HG03103 (cell line): Measurements from ENCODE around the gene HOXB3.

ENCODE experiments used
- ATAC-seq: cut with Tn5 transposase; IDR thresholded peaks from one replicate; pipeline ENCODE4 v1.9.1; 2021; ENCODE audit warnings: low read depth; ENCODE audit not compliant: unreplicated experiment

The HOXB3 gene

GRCh38 chr17:48626245-48627117 is 36.4 kb upstream of the HOXB3 start, which contains the start of gene HOXB9:
HOXB9 (minus strand) TSS chr17:48626358; CDS start chr17:48626269, 89 bp downstream.
- ATAC-seq = no peak

GRCh38 chr17:48625495-48626244 is 35.6 kb upstream of the HOXB3 start:
- ATAC-seq = no peak

- ATAC-seq = no peak
Measured at GRCh38 chr17:48624544-48625494, 34.8 kb upstream of the HOXB3 start.

- no peak for ATAC-seq
Measured at GRCh38 chr17:48624118-48624517, 34.1 kb upstream of the HOXB3 start.

- ATAC-seq = no peak
Measured at GRCh38 chr17:48623583-48623982, 33.5 kb upstream of the HOXB3 start.

GRCh38 chr17:48622857-48623256 is 32.8 kb upstream of the HOXB3 start:
- ATAC-seq = no peak

DNA sequence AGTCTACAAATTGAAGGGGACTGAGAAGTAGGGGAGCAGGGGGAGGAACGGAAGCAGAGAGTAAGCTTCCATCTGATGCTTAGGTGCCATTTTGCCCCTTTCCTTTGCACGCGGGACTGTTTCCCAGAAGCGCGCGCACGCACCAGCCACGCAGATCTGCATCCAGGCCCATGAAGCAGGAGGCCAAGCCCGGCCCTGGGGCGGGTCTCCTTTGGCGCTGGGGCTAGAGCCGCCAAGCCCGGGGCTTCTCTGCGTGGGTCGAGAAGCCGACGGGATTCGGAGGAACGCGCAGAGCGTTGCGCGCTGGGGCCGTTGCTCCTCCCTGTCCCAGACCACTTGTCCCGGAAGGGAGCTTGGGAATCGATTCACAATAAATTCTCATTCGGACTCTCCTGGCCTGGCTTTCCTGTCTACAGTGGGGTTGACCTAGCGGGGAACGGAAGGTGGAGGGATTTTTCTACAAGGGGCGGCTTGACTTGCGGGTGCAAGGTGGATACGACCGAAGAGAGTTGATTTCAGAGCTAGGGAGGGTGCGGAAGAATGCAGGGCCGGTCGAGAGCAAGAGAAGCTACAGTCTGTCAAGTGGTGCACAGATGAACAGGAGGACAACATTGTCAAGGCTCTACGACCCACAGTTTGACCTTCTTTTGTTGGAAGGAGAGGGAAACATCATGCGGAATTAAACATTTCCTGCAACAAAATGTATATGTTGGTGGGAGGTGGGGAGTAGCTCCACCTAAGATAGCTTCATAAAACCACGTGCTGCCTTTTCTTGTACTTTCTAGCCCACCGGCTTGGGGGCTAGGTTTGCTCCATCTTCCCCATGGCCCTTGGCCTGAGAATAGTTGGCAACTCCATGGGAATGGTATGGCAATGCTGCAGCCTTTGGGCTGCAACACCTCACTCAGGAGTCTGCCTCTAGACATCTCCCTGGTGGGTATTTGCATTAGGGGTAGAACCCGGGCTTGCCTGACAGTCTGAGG is 31.7 kb upstream of the HOXB3 start:
- no peak for ATAC-seq

- no peak for ATAC-seq
Measured at GRCh38 chr17:48620461-48621139, 30.6 kb upstream of the HOXB3 start.

DNA sequence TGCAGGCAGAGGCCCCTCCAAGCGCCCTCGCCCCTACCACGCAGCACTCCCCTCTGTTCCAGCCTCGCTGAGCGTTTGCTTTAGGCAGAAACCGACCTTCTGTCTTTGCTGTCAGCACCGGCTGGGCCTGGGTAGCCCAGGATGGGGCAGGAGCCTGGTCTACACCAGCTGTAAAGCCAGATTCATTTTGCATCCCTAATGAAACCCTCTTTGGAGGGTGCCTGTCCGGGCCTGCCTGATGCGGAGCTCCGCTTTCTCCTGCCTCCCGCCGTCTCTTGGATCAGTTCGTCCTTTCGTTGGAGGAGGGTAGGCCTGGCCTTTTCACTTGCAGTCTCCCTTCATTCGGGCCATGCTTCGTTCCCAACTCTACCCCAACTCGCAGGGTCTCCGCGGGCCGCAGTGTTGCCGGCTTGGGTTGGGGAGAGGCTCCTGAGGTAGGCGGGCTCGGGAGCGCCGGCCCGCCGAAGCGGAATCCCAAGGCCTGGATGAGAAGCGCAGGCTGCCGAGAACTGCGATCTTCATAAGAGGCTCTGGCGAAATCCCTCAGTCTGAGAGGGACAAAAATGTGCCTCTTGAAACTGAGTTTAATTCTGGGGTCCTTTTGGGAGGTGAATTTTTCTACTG is 29.9 kb upstream of the HOXB3 start:
- ATAC-seq = no peak

DNA sequence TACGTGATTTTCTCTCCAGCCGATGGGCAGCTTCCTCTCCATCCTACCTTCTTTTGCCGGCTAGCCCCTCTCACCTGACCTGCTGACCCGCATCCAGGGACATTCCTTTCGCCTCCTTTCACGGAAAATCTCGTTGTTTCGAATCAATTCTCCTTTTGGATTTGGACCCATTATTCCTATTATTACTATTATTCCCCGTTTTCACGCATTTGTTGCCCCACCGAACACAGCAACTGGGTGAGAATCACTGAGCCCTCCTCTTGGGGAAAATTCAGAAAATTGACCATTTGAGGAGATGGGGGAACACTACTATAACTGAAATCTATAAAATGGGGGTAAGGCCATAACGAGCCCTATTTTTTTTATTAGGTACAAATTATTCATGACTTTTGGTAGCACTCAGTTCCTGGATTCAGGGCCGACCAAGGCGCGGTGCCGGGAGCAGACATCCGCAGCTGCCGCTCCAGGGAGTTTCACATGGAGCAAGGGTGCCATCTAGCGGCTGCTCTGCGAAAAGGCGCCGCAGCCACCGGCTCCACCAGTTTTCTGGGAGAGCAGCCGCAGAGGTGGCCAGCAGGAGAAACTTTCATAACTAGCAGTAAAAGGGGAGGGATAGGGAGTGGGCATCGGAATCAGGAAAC is 28.3 kb upstream of the HOXB3 start:
- ATAC-seq = no peak

DNA sequence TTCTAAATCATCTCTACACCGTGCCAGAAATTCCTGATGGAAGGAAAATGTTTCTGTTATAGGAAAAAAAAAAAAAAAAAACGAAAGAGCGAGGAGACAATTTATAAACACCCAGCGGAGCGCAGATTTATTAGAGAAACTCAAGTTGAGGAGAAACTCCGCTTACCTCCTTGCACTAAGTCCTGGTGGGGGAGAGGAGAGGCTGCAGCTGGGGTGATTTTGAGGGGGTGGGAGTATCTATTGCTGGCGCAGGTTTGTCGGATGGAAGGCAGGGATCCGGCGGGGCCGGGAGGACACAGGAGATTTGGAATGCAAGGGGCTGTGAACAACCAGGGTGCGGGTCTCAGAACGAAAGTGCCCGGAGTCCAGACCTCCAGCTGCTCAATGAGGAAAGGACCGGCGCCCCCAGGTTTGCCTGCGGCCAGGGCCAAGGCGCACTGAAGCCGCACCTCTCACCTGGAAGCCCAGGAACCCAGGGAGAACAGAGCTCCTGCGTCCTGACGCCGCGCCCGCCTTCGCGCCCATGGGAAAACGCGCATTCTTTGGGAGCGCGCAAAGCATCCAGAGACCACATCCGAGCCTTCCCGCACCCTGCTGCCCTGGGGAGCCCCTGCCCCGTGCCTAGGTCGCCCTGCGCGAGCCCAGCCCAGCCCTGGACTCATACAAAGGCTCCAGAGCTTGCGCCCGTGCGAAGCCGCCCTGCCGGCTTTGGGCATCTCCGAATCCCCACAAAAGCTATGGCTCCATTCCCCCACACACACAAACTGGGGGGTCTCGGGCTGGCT is 27.6 kb upstream of the HOXB3 start:
- no peak for ATAC-seq

DNA sequence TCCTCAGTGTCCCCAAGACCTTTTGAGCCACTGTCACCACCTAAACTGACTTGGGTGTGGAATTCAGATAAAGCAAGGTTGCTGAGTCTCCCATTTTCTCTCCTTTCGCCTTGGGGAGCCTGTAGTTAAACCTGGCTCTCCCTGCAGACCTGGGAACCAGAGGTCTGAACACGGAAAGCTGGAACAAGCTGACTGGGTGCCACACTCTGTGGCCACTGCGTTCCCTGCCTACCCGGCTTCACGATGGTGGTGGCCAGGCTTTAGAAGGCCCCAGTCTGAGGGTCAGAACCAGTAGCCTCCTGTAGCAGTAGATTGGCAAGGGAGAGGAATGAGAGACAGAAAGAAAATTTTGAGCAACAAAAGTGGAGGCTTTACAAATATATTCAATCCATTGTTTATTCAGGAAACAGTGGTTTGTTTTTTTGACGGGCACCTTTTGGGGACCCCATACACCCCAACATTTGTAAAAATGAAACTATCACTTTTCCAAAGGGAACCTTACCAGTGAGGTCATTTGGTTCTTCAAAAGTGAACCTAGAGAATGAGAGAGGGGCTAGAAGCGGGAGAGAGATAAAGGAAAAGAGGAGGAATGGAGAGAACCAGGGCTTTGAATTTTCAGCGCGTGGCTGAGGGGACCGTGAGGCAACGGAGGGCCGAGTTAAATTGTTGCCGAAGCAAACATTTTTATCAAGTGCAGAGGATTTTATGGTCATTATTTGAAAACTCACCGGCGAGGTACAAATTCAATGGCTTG is 26.9 kb upstream of the HOXB3 start:
- no peak for ATAC-seq

DNA sequence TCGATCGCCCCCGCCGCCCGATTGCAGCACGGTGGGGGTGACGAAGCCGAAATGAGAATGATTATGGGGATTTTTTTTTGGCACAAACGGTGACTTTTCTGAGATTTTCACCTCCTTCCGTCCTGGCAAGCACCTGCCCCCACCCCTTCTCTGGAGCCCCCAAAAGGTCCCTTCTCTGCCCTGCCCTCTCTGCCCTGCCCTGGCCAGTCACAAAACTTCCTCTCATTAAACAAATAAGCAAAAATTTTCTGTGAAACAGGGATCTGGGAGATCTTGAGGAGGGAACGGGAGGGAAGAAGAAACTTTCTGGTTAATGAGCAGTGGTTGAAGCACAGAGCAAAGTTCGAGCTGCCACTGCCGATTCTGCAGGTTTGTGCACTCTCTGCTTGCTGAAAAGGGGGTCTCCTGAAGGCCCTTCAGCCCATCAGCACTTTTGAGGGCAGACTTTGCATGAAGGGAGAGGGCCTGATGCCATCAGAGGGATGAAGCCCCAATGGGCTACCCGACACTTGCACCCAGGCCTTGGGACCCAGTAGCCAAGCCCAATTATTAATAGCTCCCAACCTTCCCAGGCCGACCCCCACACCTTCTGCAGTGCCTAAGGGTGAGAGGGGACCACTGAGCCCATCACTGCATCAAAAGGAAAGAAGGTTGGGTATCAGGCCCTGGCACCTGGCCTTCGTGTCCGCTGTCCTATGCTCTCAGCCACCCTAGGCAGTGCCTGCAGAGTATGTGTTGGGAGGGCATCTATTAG is 26.1 kb upstream of the HOXB3 start:
- ATAC-seq = no peak

DNA sequence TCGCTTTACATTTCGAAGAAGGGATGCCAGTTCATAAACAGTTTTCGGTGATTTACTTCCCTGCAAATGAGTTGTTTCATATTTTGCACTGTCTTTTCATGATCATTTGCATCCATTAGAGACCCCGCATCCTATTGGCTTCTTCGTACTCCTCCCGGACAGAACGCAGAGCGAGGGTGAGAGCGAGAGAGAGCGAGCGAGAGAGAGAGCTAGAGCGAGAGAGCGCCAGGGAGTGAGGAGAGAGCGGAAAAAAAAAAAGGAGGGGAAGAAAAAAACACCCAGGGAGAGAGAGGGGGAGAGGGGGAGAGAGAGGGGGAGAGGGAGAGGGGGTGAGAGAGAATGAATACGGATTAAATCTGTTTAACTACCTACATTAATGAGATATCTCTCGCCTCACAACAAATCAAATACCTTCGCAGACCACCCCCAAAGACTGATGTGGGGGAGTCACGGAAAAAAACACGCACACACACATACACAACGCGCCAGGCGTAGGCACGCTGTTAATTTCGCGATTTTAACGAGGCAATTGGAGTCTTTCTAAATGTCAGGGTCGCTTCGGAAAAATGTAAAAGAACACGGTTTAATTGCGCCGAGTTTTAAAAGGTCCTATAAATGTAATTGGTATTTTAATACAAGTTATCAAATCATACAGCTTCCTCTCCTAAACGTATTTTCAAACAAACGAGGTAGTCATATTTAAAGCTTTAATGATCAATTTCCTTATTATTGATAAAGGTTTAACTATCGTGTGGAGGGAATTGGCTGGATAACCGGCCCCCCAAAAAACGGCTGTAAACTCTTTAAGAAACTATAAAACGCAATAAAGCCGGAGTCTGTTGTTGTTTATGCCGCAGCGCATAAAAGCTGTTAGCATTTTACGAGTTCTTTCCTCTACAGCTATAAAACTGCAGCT is 25.3 kb upstream of the HOXB3 start, which contains the start of gene HOXB8:
TSS of gene HOXB8 (minus strand) at position 246 of the 916 bp plus-strand sequence. CDS start 588 bp downstream, outside the sequence.
- ATAC-seq = no peak
